HCT116 (cell line): ENCODE measurements around the gene SLC25A30. TPM values are rescaled to one million over a fixed set of nuclear protein-coding genes. Genes with fewer than 3 reads are reported as not detected.

Source experiments
- total RNA-seq: library from RNA; stranded (reverse); gene quantifications from one replicate; pipeline ENCODE4 v1.2.1, GENCODE V29; 2021; ENCODE audit not compliant: unreplicated experiment

Gene SLC25A30
- total RNA-seq, 1 experiment from 2014 or later, result 29.2 TPM

Other genes starting within 250 kb of the SLC25A30 start
- gene KCTD4, start 217.3 kb downstream of the SLC25A30 start, total RNA-seq, result not detected
- 2,859 TPM for gene TPT1, start 77.2 kb downstream of the SLC25A30 start, total RNA-seq
- gene COG3, start 46.6 kb upstream of the SLC25A30 start, total RNA-seq, result 17.6 TPM
- gene ERICH6B, start 197.4 kb upstream of the SLC25A30 start, total RNA-seq, result not detected